Measurements from ENCODE around the gene STON1.
"Not testable (repeated sequence)": the region's sequence is repeated elsewhere in the genome, so short reads cannot be mapped to it uniquely, and the experiment has no call there.

- TF ChIP-seq CTCF (IDR thresholded peaks at IDR 0.05); POLR2AphosphoS5 (IDR thresholded peaks at IDR 0.05; ENCODE audit: insufficient read depth in 1 of 2, low read depth in 1 of 2); POLR2A (IDR thresholded peaks at IDR 0.05): not testable (repeated sequence)
Measured at GRCh38 chr2:48555071-48555470, 25.1 kb downstream of the STON1 start.

All from vagina (tissue), 2 donors.